Peyer's patch (tissue), 4 donors: ENCODE measurements around the gene ZBTB7A.

Experiments used
- POLR2A ChIP-seq, 2 donors: fragments of 450-650 bp; IDR thresholded peaks; one replicate each; pipeline ENCODE4 v1.5.1; 2017; ENCODE audit warnings: antibody characterized with exemption in 2 of 2, mild to moderate bottlenecking in 2 of 2, moderate library complexity in 2 of 2
- TF ChIP-seq, protein P1 (sequence below), 6 experiments: fragments of 450-650 bp in 4 of 6; fragments of 200-600 bp in 2 of 6; sonication (generic) in 1 of 6; IDR thresholded peaks; one replicate each; pipeline ENCODE4 v1.5.1; 2017 to 2019; ENCODE audit warnings: antibody characterized with exemption in 6 of 6, mild to moderate bottlenecking in 3 of 6, moderate library complexity in 1 of 6

DNA sequence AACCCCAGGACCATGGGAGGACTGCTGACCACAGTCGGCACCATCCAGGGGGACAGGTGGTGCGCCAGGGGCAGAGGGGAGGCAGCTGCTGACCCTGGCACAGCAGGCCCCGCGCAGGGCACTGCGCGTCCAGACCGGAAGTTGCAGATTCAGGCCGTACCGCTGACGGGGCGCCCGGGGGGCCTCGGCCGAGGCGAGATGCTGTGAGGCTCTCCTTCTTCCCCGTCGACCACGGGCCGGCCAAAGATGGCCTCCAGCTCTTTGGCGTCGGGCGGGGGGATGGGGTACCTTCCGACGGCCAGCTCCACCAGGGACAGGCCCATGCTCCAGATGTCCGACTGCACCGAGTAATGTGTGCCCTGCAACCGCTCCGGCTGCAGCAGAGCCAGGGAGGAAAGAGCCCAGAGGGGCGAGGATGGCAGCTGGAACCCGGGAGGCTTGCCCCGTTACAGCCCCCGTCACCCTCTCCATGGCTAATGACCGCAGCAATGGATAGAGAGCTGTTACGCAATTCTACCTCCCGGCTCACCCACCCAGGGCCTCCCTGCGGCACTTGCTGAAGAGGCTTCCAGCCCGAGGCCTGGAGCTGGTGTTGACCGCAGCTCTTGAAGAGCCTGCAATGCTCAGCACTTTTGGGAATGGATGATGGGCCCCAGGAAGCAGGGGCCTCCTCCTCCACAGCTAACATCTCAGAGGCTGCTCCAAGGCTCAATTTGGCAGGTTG lies 32.5 kb upstream of the ZBTB7A start:
- TF ChIP-seq, protein P1, sequence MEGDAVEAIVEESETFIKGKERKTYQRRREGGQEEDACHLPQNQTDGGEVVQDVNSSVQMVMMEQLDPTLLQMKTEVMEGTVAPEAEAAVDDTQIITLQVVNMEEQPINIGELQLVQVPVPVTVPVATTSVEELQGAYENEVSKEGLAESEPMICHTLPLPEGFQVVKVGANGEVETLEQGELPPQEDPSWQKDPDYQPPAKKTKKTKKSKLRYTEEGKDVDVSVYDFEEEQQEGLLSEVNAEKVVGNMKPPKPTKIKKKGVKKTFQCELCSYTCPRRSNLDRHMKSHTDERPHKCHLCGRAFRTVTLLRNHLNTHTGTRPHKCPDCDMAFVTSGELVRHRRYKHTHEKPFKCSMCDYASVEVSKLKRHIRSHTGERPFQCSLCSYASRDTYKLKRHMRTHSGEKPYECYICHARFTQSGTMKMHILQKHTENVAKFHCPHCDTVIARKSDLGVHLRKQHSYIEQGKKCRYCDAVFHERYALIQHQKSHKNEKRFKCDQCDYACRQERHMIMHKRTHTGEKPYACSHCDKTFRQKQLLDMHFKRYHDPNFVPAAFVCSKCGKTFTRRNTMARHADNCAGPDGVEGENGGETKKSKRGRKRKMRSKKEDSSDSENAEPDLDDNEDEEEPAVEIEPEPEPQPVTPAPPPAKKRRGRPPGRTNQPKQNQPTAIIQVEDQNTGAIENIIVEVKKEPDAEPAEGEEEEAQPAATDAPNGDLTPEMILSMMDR (IDR thresholded peaks at IDR 0.05): no peak
- TF ChIP-seq POLR2A (IDR thresholded peaks at IDR 0.05): no peak
